ENCODE measurements around the gene LSP1.
A peak's percentile ranks its signal among the peaks of the same experiment; 100 is the strongest.

Gene LSP1

GRCh38 chr11:1838077-1838425 lies 14.8 kb upstream of the LSP1 start:
- no peak for DNase-seq

- DNase-seq = no peak
These were observed 14.3 kb upstream of the LSP1 start, which contains the start of gene TNNI2 for GRCh38 chr11:1838426-1839144. Gene TNNI2 (plus strand): TSS chr11:1838981. CDS start chr11:1839697, 716 bp downstream.

- DNase-seq = no peak
These were observed 13.5 kb upstream of the LSP1 start for GRCh38 chr11:1839204-1839923.

GRCh38 chr11:1839924-1840779 lies 12.7 kb upstream of the LSP1 start:
- DNase-seq = peak; percentile 89

- DNase-seq = no peak
These were observed 12.0 kb upstream of the LSP1 start for GRCh38 chr11:1840780-1841480.

- DNase-seq = no peak
These were observed 11.3 kb upstream of the LSP1 start for GRCh38 chr11:1841511-1842148.

- DNase-seq = no peak
These were observed 10.5 kb upstream of the LSP1 start for GRCh38 chr11:1842149-1843097.

GRCh38 chr11:1843098-1843473 lies 9.8 kb upstream of the LSP1 start:
- DNase-seq = no peak

- DNase-seq = no peak
These were observed 9.1 kb upstream of the LSP1 start for GRCh38 chr11:1843796-1844195.

- DNase-seq = peak; percentile 66
These were observed 8.4 kb upstream of the LSP1 start for GRCh38 chr11:1844221-1845094.

GRCh38 chr11:1845095-1845429 lies 7.8 kb upstream of the LSP1 start:
- DNase-seq = no peak

- DNase-seq = no peak
These were observed 7.1 kb upstream of the LSP1 start for GRCh38 chr11:1845561-1846452.

GRCh38 chr11:1846453-1846932 lies 6.4 kb upstream of the LSP1 start:
- no peak for DNase-seq

GRCh38 chr11:1847006-1847735 lies 5.7 kb upstream of the LSP1 start:
- DNase-seq = no peak

- DNase-seq = no peak
These were observed 4.8 kb upstream of the LSP1 start for GRCh38 chr11:1847926-1848639.

- DNase-seq = no peak
These were observed 4.0 kb upstream of the LSP1 start for GRCh38 chr11:1848640-1849430.

Data from suppressor macrophage treated with lipopolysaccharide for 4 hours (primary cell).